ENCODE results near the gene SCGB3A1. TPM values are rescaled to one million over a fixed set of nuclear protein-coding genes. Genes with fewer than 3 reads are reported as not detected.
A peak's percentile ranks its signal among the peaks of the same experiment; 100 is the strongest.

The SCGB3A1 gene
- total RNA-seq, 1 experiment from 2014 or later: not detected

GRCh38 chr5:180600554-180601041 is 9.3 kb upstream of the SCGB3A1 start:
- Mint-ChIP-seq H3K4me1 (ENCODE audit: low read depth, unreplicated experiment) (peaks cover 8% of the 10 kb centered on the region), H3K27ac (ENCODE audit: unreplicated experiment) (no peak overlapping the region), H3K27me3 (ENCODE audit: unreplicated experiment) (peaks cover 63% of the 10 kb centered on the region), H3K4me3 (ENCODE audit: low read depth, unreplicated experiment) (no peak overlapping the region), H3K36me3 (ENCODE audit: insufficient read depth, unreplicated experiment) (no peaks in the 10 kb centered on the region), H3K9me3 (ENCODE audit: low read depth, unreplicated experiment) (no peaks in the 10 kb centered on the region)
- intact Hi-C loops (cut with micrococcal nuclease; ENCODE audit: unreplicated experiment): loop anchor here (10.0 kb wide), 1 partner anchor 306 kb away; the partner anchor contains the start of gene MAPK9
- CTCF ChIA-PET: no interaction called here
- no peak for TF ChIP-seq CTCF (IDR thresholded peaks at IDR 0.05; ENCODE audit: unreplicated experiment)
- no TSS peak for BruUV-seq (replicated peaks)
- peak; percentile 0 for DNase-seq

- peaks cover 63% of the 10 kb centered on the region for H3K27me3 Mint-ChIP-seq (ENCODE audit: unreplicated experiment)
- CTCF ChIA-PET: interaction anchor here (0.8 kb wide), 1 partner anchor 11 kb away, joined by 3 read pairs; no protein-coding TSS in a partner anchor
- no peak overlapping the region for H3K4me3 Mint-ChIP-seq (ENCODE audit: low read depth, unreplicated experiment)
- no peak for TF ChIP-seq CTCF (IDR thresholded peaks at IDR 0.05; ENCODE audit: unreplicated experiment)
- no peaks in the 10 kb centered on the region for H3K9me3 Mint-ChIP-seq (ENCODE audit: low read depth, unreplicated experiment)
- H3K36me3 Mint-ChIP-seq (ENCODE audit: insufficient read depth, unreplicated experiment): no peaks in the 10 kb centered on the region
- intact Hi-C loops (cut with micrococcal nuclease; ENCODE audit: unreplicated experiment): loop anchor here (10.0 kb wide), 1 partner anchor 305 kb away; the partner anchor contains the start of gene MAPK9
- no peak overlapping the region for H3K27ac Mint-ChIP-seq (ENCODE audit: unreplicated experiment)
- DNase-seq: peak; percentile 0
- BruUV-seq (replicated peaks): no TSS peak
- peaks cover 8% of the 10 kb centered on the region for H3K4me1 Mint-ChIP-seq (ENCODE audit: low read depth, unreplicated experiment)
These were observed 8.8 kb upstream of the SCGB3A1 start for GRCh38 chr5:180599981-180600553.

GRCh38 chr5:180599590-180599914 is 8.3 kb upstream of the SCGB3A1 start:
- CTCF ChIA-PET: interaction anchor here (0.8 kb wide), 1 partner anchor 12 kb away, joined by 3 read pairs; no protein-coding TSS in a partner anchor
- intact Hi-C loops (cut with micrococcal nuclease; ENCODE audit: unreplicated experiment): no loop called here
- no TSS peak for BruUV-seq (replicated peaks)

GRCh38 chr5:180598797-180599589 is 7.7 kb upstream of the SCGB3A1 start:
- Mint-ChIP-seq H3K4me1 (ENCODE audit: low read depth, unreplicated experiment) (peaks cover 8% of the 10 kb centered on the region), H3K36me3 (ENCODE audit: insufficient read depth, unreplicated experiment) (no peaks in the 10 kb centered on the region), H3K27me3 (ENCODE audit: unreplicated experiment) (peaks cover 63% of the 10 kb centered on the region), H3K4me3 (ENCODE audit: low read depth, unreplicated experiment) (no peak overlapping the region), H3K27ac (ENCODE audit: unreplicated experiment) (no peak overlapping the region), H3K9me3 (ENCODE audit: low read depth, unreplicated experiment) (no peaks in the 10 kb centered on the region)
- TF ChIP-seq CTCF (IDR thresholded peaks at IDR 0.05; ENCODE audit: unreplicated experiment): no peak
- no TSS peak for BruUV-seq (replicated peaks)
- no peak for DNase-seq
- CTCF ChIA-PET: no interaction called here
- intact Hi-C loops (cut with micrococcal nuclease; ENCODE audit: unreplicated experiment): no loop called here

More at GRCh38 chr5:180599590-180599914, 8.3 kb upstream of the SCGB3A1 start:
- no peak overlapping the region for H3K27ac Mint-ChIP-seq (ENCODE audit: unreplicated experiment)
- peaks cover 8% of the 10 kb centered on the region for H3K4me1 Mint-ChIP-seq (ENCODE audit: low read depth, unreplicated experiment)
- H3K9me3 Mint-ChIP-seq (ENCODE audit: low read depth, unreplicated experiment): no peaks in the 10 kb centered on the region
- TF ChIP-seq CTCF (IDR thresholded peaks at IDR 0.05; ENCODE audit: unreplicated experiment): no peak
- H3K4me3 Mint-ChIP-seq (ENCODE audit: low read depth, unreplicated experiment): no peak overlapping the region
- peaks cover 63% of the 10 kb centered on the region for H3K27me3 Mint-ChIP-seq (ENCODE audit: unreplicated experiment)
- no peaks in the 10 kb centered on the region for H3K36me3 Mint-ChIP-seq (ENCODE audit: insufficient read depth, unreplicated experiment)
- no peak for DNase-seq

All from Calu3 (cell line).